Right renal pelvis (tissue), 4 donors: ENCODE data around the gene PIF1. TPM values are rescaled to one million over a fixed set of nuclear protein-coding genes. Genes with fewer than 3 reads are reported as not detected.
"Not testable (repeated sequence)": the region's sequence is repeated elsewhere in the genome, so short reads cannot be mapped to it uniquely, and the experiment has no call there.

Source experiments
- DNase-seq, 4 donors: peaks; one replicate each; pipeline ENCODE4 v3.0.0-alpha.2; 2013; ENCODE audit warnings: low read depth in 4 of 4, low spot score in 3 of 4, missing footprints in 1 of 4
- polyA plus RNA-seq, 4 donors: library from polyadenylated mRNA; unstranded; fragments of 120-200 nt; gene quantifications; one replicate each; pipeline ENCODE4 v1.2.1, GENCODE V29; 2013; ENCODE audit not compliant: insufficient read length in 4 of 4

PIF1 gene
- polyA plus RNA-seq, 4 donors = 5.9 to 9.2 (median 8.6) TPM

DNA sequence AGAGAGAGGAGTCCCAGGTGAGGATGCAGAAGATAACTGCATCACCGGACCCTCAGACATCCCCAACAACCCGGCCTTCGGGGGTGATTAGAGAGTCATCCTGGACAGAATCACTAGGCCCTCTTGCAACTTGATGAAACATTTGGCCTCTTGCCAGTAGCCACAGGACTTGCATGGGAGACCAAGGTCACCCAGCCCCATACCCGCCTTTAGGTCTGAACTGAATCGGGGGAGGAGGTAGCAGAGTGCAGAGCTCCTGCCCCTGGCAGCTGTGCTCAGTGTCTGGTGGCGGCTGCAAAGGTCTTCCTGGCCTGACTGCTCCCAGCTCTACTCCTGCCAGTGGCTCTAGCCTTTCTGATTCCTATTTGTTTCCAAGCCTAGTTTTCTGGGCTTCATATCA lies 12.4 kb downstream of the PIF1 start:
- DNase-seq = no peak

DNA sequence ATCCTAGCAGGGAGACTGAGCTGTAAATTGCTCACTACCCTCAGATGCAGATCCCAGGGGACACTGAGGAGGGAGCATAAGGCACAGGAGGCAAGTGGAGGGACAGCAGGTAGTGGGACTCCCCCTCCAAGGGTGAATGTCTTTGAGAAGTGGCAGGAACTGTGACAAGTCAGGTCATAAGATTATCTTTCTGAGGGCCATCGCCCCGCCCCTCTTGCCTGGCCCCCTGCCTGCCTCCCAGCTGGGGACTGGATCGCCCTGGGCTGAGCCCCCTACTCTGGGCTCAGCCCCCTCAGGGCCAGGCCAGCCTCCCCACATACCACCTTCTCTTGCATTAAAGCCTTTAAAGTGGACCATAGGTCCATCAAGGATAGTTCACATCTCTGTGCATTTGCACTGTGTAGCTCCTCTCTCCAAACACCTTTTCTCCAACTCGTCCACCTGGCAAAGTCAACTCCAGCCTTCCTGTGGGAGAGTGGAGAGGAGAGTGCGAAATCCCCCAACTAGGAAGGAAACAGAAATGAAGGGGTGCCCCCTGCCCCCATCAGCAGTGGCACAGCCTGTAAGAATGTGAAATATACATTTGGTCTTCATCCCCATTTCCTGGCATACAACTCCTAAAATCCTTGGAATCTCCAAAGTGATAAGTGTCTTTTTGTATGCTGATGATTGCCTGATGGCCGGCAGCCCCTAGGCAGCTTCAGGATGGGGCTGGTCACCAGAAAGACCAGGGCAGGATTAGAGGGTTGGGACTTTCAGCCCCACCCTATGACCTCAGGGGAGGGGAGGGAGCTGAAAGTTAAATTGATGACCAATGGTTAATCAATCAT lies 14.7 kb downstream of the PIF1 start:
- no peak for DNase-seq

DNA sequence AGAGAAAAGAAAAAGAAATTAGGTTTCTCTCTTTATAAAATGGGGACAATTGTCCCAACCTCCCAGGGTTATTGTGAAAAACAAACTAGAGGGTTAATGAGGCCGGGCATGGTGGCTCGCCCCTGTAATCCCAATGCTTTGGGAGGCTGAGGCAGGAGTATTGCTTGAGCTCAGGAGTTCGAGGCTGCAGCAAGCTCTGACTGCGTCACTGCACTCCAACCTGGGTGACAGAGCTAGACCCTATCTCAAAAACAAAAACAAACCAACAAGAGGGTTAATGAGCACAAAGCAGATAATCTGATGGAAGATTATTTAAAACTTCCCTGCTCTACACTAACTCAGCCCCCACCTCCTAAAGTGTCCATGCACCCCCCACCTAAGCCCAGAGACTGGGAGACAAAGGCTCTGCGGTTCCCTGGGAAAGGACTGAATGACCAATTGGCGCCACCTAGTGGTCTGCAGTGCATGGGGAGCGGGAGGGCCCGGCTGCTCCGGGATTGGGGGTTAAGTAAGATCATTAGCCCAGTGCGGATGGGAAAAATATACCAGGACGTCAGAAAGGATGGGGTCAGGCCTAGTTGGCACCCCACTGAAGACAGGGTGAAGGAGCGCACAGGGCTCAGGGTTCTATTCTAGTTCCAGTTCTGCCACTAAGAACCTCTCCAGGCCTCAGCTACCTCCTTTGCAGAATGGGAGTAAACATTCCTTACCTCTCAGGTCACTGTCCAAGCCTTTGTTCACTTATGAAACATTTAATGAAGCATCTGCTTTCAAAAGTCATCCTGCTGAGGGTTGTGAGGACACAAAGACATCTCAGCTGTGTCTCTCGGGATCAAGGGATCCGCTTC lies 15.6 kb downstream of the PIF1 start:
- DNase-seq = peak in 3 of 4 donors; percentile 56 to 65 (median 60)

DNA sequence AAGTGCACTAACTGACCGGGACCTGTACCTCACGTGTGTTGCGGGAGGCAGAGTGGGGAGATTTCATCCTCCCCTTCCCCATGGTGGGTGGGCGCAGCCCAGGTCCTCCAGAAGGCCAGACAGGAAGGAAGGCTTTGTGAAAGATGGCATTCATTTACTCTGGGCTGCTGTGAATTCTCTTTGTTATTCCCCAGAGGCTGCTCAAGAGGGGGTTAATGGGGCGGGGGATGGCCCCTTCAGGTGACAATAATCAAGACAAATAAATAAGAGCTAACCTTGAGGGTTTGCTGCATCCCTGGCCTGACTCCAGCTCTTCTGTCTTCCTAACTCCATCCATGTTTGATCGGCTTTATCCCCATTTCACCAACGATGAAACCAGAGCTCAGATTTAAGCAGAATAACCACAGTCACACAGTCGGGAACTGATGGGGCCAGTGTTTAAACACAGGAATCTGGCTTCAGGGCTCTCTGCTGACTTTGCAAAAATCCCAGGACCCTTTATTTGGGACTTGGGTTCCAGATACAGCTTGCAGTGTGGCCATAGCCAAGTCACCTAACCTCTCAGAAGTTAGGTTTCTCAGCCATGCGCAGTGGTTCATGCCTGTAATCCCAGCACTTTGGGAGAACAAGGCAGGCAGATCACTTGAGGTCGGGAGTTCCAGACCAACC lies 16.5 kb downstream of the PIF1 start:
- DNase-seq = no peak

DNA sequence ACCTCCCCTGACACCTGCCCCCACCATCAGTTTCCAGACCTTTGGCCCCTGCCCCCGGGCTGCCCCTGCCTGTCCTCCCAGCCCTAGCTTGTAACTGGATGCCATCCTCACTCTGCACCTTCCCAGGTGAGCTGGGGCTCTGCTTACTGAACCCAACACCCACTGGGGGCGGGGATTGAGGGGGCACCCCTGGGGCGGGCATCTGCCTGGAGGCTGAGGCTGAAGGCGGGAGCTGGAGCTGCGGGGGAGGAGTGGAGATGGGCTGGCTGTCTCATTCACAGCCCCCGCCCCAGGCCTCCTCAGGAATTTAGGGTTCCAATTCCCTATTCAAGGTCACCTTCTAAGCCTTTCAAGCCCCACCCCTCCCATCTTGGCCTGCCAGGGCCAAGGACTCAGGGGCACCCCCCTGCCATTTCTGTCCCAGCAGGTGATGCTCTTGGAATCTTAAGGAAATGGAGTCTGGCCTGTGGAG lies 17.7 kb downstream of the PIF1 start:
- no peak for DNase-seq

DNA sequence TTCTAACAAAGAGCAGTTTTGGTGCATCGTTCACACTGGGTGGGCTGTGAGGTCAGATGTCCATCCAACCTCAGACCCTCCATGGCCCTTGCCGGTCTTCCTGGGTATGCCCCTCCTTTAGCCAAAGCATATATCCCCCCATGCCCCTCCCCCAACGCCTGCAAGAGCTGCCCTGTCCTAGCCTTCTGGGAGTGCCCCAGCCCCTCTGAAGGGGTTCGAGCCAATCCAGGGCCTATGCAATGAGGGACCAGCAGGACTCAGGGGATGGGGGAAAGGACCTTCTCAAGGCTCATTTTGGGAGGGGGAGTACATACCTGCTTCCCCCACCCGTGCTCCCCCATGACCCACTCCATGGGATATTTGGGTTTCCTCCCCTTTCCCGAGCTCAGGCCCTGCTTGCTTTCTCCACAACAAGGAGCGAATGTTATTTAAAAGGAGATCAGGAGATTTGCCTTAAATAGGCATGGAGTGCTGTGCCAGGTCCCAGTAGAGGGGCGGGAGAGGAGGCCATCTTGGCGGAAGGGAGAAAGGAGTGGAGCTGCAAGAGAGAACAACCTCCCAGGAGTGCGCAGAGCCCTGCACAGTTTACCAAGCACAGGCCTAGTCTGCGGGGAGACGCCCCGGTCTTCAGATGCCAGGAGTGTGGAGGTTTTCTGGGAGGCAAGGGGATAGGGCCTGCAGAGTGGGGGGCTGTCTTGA lies 18.2 kb downstream of the PIF1 start:
- no peak for DNase-seq

DNA sequence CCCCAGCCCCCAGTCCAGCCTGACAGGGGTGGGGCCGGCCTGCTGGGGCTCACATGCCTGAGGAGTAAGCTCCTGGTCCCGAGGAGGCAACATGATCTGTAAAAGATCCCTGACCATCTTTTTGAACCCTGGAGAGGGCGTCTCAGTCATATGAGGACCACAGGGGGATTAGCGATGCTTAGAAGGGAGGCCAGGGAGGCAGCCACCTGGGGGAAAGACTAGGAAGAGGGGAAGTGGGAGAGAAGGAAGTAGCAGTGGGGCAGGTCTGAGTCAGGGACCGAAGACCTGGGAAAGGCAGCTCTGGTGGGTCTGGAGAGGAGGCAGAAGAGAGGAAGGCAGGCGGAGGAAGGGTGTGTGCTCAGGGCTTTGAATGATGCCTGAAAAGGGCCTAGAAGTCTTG lies 18.9 kb downstream of the PIF1 start:
- no peak for DNase-seq

DNA sequence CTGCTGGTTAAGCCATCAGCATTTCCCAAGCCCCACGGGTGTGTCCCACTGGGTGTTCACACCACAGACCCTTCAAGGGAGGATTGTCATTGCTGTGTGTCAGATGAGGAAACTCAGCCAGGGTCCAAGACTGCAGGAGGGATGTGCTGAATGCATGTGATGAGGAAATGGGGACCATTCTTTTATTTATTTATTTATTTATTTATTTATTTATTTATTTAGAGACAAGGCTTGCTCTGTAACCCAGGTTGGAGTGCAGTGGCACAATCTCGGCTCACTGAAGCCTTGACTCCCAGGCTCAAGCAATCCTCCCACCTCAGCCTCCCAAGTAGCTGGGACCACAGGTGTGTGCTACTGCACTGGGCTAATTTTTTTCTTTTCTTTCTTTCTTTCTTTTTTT lies 20.8 kb downstream of the PIF1 start:
- DNase-seq = no peak

DNA sequence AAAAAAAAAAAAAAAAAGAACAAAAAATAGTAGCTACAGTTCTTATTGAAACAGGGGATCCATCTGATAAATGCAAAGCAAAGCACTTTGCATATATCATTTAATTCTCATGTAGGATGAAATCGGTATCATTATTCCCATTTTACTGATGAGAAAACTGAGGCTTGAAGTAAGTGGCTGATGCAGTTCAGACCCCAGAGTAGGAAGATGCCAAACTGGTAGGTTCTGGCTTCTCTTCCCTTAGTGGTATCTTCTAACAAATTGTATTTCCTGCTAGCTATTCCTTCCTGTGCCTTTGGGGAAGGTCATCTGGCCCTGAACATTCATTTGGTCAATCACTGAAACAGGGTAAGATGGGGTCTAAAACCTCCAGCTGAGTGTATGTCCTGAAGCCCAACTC lies 21.9 kb downstream of the PIF1 start:
- no peak for DNase-seq

DNA sequence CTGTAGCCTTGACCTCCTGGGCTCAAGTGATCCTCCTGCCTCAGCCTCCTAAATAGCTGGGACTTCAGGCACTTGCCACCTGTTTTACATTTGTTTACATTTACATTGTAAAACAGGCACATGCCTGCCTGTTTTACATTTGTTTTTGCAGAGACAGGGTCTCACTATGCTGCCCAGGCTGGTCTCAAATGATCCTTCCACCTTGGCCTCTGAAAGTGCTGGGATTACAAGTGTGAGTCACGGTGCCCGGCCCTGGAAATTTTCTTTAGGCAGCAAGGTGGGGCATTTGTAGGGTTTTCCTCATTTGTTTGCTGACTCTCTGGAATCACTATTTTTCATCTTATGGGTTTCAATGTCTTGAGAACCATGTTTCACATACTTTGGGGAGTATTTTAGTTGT lies 25.0 kb downstream of the PIF1 start:
- DNase-seq = no peak

DNA sequence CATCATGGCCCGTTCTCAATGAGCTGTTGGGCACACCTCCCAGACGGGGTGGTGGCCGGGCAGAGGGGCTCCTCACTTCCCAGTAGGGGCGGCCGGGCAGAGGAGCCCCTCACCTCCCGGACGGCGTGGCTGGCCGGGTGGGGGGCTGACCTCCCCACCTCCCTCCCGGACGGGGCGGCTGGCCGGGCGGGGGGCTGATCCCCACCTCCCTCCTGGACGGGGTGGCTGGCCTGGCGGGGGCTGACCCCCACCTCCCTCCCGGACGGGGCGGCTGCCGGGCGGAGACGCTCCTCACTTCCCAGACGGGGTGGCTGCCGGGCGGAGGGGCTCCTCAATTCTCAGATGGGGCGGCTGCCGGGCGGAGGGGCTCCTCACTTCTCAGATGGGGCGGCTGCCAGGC lies 26.5 kb downstream of the PIF1 start:
- DNase-seq = not testable (repeated sequence)

DNA sequence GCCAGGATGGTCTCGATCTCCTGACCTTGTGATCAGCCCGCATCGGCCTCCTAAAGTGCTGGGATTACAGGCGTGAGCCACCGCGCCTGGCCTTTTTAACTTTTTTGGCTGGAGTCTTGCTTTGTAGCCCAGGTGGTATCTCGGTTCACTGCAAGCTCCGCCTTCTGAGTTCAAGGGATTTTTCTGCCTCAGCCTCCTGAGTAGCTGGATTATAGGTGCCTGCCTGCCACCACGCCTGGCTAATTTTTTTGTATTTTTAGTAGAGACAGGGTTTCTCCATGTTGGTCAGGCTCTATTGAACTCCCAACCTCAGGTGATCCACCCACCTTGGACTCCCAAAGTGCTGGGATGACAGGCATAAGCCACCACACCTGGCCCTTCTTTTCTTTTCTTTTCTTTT lies 29.5 kb downstream of the PIF1 start:
- DNase-seq = not testable (repeated sequence)

DNA sequence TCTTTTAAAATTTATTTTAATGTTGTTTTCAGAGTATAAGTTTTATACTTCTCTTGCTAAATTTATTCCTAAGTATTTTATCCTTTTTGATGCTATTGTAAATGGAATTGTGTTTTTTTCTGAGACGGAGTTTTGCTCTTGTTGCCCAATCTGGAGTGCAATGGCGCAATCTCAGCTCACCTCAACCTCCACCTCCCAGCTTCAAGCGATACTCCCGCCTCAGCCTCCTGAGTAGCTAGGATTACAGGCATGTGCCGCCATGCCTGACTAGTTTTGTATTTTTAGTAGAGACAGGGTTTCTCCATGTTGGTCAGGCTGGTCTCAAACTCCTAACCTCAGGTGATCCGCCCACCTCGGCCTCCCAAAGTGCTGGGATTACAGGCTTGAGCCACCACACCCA lies 30.1 kb downstream of the PIF1 start:
- DNase-seq = not testable (repeated sequence)

DNA sequence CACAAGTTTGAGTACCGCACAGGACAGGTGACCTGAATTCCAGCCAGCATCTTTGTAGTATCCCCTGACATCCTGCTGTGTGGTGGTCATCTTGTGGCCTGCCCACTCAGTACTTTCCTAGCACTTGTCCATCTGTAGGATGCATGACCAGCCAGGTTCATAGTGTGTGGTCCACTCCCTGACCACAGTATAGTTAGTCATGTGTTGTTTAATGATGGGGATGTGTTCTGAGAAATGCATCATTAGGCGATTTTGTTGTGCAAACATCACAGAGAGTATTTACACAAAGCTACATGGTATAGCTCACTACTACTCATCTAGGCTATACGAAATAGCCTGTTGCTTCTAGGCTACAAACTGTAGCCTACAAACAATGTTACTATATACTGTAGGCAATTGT lies 33.2 kb downstream of the PIF1 start:
- DNase-seq = no peak

DNA sequence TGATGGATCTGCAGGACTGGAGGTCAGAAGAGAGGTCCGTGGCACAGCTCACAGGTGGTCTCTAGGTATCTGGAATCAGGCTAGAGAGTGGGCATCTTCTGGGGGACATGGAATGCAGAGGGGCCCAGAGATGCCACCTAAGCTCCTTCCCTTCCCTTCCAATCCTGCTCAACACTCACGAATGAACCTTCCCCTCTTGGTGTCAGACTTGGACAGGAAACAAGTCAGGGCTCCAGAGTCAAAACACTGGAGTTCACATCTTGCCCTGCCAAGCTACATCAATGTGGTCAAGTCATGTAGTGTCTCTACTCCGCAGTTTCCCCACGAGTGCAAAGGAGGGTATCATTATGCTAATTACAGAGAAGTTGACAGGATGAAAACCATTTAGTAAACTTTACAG lies 34.0 kb downstream of the PIF1 start:
- no peak for DNase-seq

DNA sequence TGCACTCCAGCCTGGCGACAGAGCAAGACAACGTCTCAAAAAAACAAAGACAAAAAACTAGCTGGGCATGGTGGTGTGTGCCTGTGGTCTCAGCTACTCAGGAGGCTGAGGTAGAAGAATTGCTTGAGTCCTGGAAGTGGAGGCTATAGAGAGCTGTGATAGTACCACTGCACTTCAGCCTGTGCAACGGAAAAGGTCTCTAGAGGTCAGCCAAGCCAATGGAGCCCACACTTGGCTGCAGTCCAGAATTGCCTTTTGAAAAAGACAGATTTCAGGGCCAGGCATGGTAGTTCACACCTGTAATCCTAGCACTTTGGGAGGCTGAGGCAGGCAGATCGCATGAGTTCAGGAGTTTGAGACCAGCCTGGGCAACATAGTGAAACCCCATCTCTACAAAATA lies 41.7 kb downstream of the PIF1 start:
- DNase-seq = no peak

DNA sequence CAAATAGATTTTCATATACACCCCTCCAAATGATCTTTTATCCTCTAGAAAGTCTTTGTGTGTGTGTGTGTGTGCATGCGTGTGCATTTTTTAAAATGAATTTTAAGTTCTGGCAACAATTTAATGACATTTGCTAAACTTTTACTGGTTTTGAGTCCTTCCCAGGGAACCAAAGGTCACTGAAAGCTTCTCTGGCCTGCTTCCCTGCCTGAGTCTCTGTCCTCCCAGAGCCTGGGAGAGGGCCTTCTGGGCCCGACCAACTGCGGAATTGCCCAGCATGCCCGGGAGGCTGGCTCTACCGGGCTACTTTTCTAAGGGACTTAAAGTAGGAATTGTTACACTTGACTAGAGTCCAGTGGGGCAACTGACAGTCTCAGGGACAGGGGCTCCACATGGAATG lies 42.7 kb downstream of the PIF1 start:
- DNase-seq = no peak

DNA sequence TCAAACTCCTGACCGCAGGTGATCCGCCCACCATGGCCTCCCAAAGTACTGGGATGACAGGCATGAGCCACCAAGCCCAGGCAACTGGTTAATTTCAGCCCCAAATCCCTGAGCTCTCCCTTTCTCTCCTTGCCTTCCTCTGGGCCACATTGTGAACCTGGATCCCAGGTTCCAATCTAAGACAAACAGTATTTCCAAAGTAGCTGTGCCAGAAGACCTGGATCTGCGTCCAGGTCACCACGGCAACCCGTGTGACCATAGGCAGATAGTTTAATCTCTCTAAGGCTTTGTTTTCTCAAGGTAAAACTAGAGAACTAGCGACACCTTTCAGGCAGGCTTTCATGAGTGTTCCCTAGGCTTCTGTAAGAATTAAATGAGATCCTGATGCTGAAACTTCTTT lies 44.1 kb downstream of the PIF1 start:
- DNase-seq = no peak

DNA sequence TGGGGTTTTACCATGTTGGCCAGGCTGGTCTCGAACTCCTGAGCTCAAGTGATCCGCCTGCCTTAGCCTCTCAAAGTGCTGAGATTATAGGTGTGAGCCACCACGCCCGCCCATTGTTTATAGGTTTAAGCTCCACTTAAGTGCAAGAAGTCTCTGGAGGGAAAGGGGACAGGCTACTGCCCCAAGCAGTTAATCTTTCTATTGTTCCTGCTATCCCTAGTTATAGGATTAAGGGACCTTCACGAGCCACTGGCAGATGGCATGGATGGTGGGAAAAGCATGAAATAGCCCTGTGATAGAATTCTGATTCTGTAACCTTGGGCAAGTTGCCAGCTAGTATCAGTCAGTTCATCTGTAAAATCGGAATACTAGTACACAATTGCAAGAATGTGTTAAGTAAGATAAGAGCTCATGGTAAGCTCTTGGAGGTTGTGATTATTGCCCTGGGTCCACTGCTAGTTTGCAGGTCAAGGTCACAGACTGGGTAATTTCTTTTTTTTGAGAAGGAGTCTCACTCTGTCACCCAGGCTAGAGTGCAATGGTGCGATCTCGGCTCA lies 44.8 kb downstream of the PIF1 start:
- DNase-seq = no peak

DNA sequence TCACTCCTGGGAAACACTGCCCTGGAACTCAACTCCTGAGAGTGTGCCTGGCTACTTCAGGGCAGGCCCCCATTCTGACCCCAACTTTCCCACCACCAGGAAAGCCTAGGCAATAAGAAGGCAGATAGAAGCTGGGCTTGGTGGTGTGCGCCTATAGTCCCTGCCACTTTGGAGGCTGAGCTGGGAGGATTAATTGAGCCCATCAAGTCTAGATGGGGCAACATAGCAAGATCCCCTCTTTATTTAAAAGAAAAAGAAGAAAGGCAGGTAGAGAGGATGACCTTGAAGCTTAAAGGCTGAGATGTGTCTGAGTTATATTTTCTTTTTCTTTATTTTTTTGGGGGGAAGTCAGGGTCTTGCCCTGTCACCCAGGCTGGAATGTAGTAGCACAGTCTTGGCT lies 45.8 kb downstream of the PIF1 start:
- no peak for DNase-seq
